Right lobe of liver (tissue), 4 donors: ENCODE data around the gene SCAMP2.

Experiments used
- POLR2A ChIP-seq: fragments of 450-650 bp; IDR thresholded peaks from one replicate; pipeline ENCODE4 v1.6.1; 2017; ENCODE audit warnings: antibody characterized with exemption, mild to moderate bottlenecking
- TF ChIP-seq, protein P1 (sequence below), 4 donors: fragments of 200-600 bp in 3 of 4; fragments of 450-650 bp in 1 of 4; IDR thresholded peaks; one replicate each; pipeline versions ENCODE4 v1.5.1 to v1.8.0; 2016 to 2022; ENCODE audit warnings: antibody characterized with exemption in 4 of 4, mild to moderate bottlenecking in 2 of 4
- donor health status: DM: no; HTN: no; CAD: no.
- donor health status: DM: no; HTN: no; CAD: no.
- donor health status: DM: no; HTN: yes; CAD: no.

DNA sequence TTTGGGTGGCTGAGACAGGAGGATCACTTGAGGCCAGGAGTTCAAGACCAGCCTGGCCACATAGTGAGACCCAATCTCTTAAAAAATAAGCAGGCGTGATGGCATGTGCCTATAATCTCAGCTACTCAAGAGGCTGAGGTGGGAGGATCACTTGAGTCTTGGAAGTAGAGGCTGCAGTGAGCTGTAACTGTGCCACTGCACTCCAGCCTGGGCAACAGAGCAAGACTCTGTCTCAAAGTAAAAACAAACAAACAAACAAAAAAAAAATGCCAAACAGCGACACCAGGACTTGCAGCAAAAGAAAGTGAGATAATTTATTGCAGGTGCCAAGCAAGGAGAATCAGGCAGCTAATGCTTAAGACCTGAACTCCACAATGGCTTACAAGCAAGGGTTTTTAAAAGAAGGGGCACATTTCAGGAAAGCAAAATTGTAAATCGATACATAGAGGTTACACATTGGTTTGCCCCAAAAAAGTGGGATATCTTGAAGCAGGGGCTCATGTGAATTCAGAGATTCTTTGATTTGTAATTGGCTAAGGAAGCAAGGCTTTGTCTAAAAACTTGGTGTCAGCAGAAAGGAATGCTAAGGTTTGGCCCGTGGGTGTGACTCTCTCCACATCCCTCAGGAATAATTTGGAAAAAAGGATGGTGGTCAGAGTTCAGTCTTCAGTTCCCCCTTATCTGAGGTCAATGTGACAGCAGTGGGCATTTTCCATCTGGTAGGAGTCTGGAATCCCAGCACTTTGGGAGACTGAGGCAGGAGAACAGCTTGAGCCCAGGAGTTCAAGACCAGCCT is 11.5 kb upstream of the SCAMP2 start:
- TF ChIP-seq, protein P1, sequence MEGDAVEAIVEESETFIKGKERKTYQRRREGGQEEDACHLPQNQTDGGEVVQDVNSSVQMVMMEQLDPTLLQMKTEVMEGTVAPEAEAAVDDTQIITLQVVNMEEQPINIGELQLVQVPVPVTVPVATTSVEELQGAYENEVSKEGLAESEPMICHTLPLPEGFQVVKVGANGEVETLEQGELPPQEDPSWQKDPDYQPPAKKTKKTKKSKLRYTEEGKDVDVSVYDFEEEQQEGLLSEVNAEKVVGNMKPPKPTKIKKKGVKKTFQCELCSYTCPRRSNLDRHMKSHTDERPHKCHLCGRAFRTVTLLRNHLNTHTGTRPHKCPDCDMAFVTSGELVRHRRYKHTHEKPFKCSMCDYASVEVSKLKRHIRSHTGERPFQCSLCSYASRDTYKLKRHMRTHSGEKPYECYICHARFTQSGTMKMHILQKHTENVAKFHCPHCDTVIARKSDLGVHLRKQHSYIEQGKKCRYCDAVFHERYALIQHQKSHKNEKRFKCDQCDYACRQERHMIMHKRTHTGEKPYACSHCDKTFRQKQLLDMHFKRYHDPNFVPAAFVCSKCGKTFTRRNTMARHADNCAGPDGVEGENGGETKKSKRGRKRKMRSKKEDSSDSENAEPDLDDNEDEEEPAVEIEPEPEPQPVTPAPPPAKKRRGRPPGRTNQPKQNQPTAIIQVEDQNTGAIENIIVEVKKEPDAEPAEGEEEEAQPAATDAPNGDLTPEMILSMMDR (IDR thresholded peaks at IDR 0.05): no peak
- no peak for TF ChIP-seq POLR2A
